GM20000 (cell line): ENCODE data around the gene CACNA1H.

ENCODE experiments used
- DNase-seq: peaks from one replicate; pipeline ENCODE4 v3.0.0; 2012; ENCODE audit warnings: low spot score
- CTCF ChIP-seq: IDR thresholded peaks from 2 replicates; pipeline ENCODE4 v1.5.1; 2012; ENCODE audit warnings: mild to moderate bottlenecking, control low read depth; ENCODE audit errors: extremely low read depth, missing control alignments

Gene CACNA1H

GRCh38 chr16:1154887-1155331 lies 2.0 kb downstream of the CACNA1H start:
- TF ChIP-seq CTCF, result no peak
- no peak for DNase-seq

GRCh38 chr16:1155353-1156054 lies 2.6 kb downstream of the CACNA1H start:
- no peak for TF ChIP-seq CTCF
- DNase-seq, result no peak

GRCh38 chr16:1156055-1156982 lies 3.4 kb downstream of the CACNA1H start:
- TF ChIP-seq CTCF, result no peak
- no peak for DNase-seq

GRCh38 chr16:1156983-1157638 lies 4.2 kb downstream of the CACNA1H start:
- no peak for TF ChIP-seq CTCF
- no peak for DNase-seq

GRCh38 chr16:1157639-1158455 lies 4.9 kb downstream of the CACNA1H start:
- DNase-seq, result no peak
- TF ChIP-seq CTCF, result no peak

- no peak for DNase-seq
- TF ChIP-seq CTCF, result no peak
Observed at GRCh38 chr16:1158456-1159324, 5.8 kb downstream of the CACNA1H start.
